Breast epithelium (tissue), 3 donors: Measurements from ENCODE around the gene ALOX15.

Source experiments
- POLR2A ChIP-seq: fragments of 450-650 bp; IDR thresholded peaks from one replicate; pipeline ENCODE4 v1.6.1; 2016; ENCODE audit warnings: antibody characterized with exemption, mild to moderate bottlenecking, moderate library complexity
- TF ChIP-seq, protein P1 (sequence below), 3 donors: fragments of 450-650 bp; IDR thresholded peaks; one replicate each; pipeline ENCODE4 v1.5.1; 2016 to 2017; ENCODE audit warnings: antibody characterized with exemption in 3 of 3, mild to moderate bottlenecking in 3 of 3, moderate library complexity in 3 of 3

DNA sequence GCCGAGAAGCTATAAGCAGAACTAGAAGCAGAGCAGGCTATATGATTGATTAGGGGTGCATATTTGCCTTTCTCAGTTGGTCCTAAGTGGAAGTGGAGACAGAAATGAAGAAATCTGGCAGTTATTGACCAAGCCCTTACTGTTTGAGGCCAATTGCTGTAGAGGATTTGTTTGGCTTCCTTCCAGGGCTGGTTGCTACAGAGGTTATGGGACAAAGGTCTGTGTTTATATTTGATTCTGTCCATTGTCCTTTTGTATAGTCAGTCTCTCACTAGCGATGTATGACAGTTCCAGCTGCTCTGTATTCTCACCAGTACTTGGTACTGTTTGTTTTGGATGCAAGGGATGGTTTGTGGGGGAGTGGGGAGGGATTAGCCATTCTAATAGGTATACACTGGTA lies 7.3 kb upstream of the ALOX15 start:
- no peak for TF ChIP-seq POLR2A
- TF ChIP-seq, protein P1, sequence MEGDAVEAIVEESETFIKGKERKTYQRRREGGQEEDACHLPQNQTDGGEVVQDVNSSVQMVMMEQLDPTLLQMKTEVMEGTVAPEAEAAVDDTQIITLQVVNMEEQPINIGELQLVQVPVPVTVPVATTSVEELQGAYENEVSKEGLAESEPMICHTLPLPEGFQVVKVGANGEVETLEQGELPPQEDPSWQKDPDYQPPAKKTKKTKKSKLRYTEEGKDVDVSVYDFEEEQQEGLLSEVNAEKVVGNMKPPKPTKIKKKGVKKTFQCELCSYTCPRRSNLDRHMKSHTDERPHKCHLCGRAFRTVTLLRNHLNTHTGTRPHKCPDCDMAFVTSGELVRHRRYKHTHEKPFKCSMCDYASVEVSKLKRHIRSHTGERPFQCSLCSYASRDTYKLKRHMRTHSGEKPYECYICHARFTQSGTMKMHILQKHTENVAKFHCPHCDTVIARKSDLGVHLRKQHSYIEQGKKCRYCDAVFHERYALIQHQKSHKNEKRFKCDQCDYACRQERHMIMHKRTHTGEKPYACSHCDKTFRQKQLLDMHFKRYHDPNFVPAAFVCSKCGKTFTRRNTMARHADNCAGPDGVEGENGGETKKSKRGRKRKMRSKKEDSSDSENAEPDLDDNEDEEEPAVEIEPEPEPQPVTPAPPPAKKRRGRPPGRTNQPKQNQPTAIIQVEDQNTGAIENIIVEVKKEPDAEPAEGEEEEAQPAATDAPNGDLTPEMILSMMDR (IDR thresholded peaks at IDR 0.05): no peak
